Occipital lobe (tissue), 2 donors: ENCODE measurements around the gene ZNF862. TPM values are rescaled to one million over a fixed set of nuclear protein-coding genes. Genes with fewer than 3 reads are reported as not detected.

Experiments used
- small RNA-seq: library from RNA; depleted of rRNA; stranded (forward); fragments of <200 nt; gene quantifications from one replicate; pipeline ENCODE3, GENCODE V24; 2014
- total RNA-seq: library from RNA; depleted of rRNA; stranded (reverse); fragments of >200 nt; gene quantifications from one replicate; pipeline ENCODE4 v1.2.3, GENCODE V29; 2014

Gene ZNF862
- total RNA-seq, 1 donor from 2014 or later: 10.0 TPM

Small RNA genes lying within 50 kb of the gene (small RNA-seq; reads per million reads assigned to genes)
- not detected for gene AC093458.1

Other genes starting within 250 kb of the ZNF862 start
- 1.2 TPM for gene ZNF467, start 64.8 kb upstream of the ZNF862 start, total RNA-seq
- gene ATP6V0E2, start 35.6 kb downstream of the ZNF862 start, total RNA-seq: 112 TPM